Loucy (cell line): Measurements from ENCODE around the gene SPOP.

ENCODE experiments used
- H2AFZ ChIP-seq: fragments of 200-600 bp; sonication (generic); 2 replicates; pipeline ENCODE4 v1.6.0; 2016; ENCODE audit warnings: antibody characterized with exemption, mild to moderate bottlenecking, low read length, moderate library complexity
- H3F3A ChIP-seq: fragments of 200-600 bp; 2 replicates; pipeline ENCODE4 v1.6.0; 2016; ENCODE audit warnings: antibody characterized with exemption, low read depth, mild to moderate bottlenecking
- H3K27me3 ChIP-seq: fragments of 200-600 bp; sonication (generic); 2 replicates; pipeline ENCODE4 v1.6.1; 2014; ENCODE audit warnings: low read length, mild to moderate bottlenecking; ENCODE audit not compliant: insufficient read depth, poor library complexity, severe bottlenecking
- H3K36me3 ChIP-seq: fragments of 200-600 bp; sonication (generic); 2 replicates; pipeline ENCODE4 v1.6.1; 2016; ENCODE audit warnings: low read length; ENCODE audit not compliant: insufficient read depth
- H3K4me1 ChIP-seq: fragments of 200-600 bp; sonication (generic); 2 replicates; pipeline ENCODE4 v1.5.1; 2014; ENCODE audit warnings: low read length, mild to moderate bottlenecking; ENCODE audit not compliant: insufficient read depth, poor library complexity, severe bottlenecking
- H3K4me2 ChIP-seq: fragments of 200-600 bp; sonication (generic); 2 replicates; pipeline ENCODE4 v1.6.0; 2014; ENCODE audit warnings: antibody characterized with exemption, low read length, low read depth, mild to moderate bottlenecking; ENCODE audit not compliant: poor library complexity, severe bottlenecking
- H3K4me3 ChIP-seq: fragments of 200-600 bp; sonication (generic); 2 replicates; pipeline ENCODE4 v1.5.1; 2014; ENCODE audit warnings: low read length, mild to moderate bottlenecking, mixed read lengths; ENCODE audit not compliant: poor library complexity, severe bottlenecking
- H3K79me2 ChIP-seq: fragments of 200-600 bp; sonication (generic); 2 replicates; pipeline ENCODE4 v1.6.1; 2014; ENCODE audit warnings: low read length; ENCODE audit not compliant: insufficient read depth
- H3K9ac ChIP-seq: fragments of 200-600 bp; sonication (generic); 2 replicates; pipeline ENCODE4 v1.6.0; 2014; ENCODE audit warnings: mild to moderate bottlenecking, low read depth, low read length, moderate library complexity; ENCODE audit not compliant: poor library complexity, severe bottlenecking
- H3K9me2 ChIP-seq: fragments of 200-600 bp; sonication (generic); replicated peaks from 2 replicates; pipeline ENCODE4 v1.6.1; 2016; ENCODE audit warnings: low read depth, low read length, mixed read lengths
- H3K9me3 ChIP-seq: fragments of 200-600 bp; sonication (generic); 2 replicates; pipeline ENCODE4 v1.6.1; 2014; ENCODE audit warnings: mild to moderate bottlenecking, antibody characterized with exemption, low read length, low read depth; ENCODE audit not compliant: insufficient read depth
- H4K20me1 ChIP-seq: fragments of 200-600 bp; sonication (generic); 2 replicates; pipeline ENCODE4 v1.6.0; 2014; ENCODE audit warnings: antibody characterized with exemption, low read length, mild to moderate bottlenecking; ENCODE audit not compliant: insufficient read depth, poor library complexity, severe bottlenecking
- EZH2phosphoT487 ChIP-seq: fragments of 200-600 bp; IDR thresholded peaks from 2 replicates; pipeline ENCODE4 v1.6.1; 2018; ENCODE audit warnings: antibody characterized with exemption, mild to moderate bottlenecking, moderate library complexity, borderline replicate concordance
- TF ChIP-seq, protein P1 (sequence below): fragments of 200-600 bp; sonication (generic); conservative IDR thresholded peaks from 2 replicates; pipeline ENCODE4 v1.5.1; 2014; ENCODE audit warnings: mild to moderate bottlenecking, antibody characterized with exemption, low read length

Gene SPOP

DNA sequence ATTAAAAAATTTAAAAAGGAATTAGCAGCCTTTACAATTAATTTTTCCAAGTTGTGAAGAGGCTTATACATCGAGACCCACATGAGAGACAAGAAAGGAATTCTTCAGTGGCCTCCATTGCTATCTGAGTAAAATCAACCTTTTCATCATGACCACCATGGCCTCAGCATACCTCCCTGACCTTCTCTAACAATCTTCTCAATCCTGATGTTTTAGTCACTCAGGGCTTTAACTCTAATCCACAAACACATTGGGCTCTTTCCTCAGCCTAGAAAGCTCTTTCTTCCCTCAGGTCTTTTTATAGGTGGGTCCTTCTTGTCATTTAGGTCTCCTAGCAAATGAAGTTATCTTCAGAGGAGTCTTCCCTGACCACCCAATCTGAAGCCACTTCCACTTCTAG is 46.4 kb downstream of the SPOP start:
- no peak overlapping the region for H2AFZ ChIP-seq
- H3K4me1 ChIP-seq = no peaks in the 10 kb centered on the region
- no peak overlapping the region for H3K9ac ChIP-seq
- peaks cover 40% of the 10 kb centered on the region for H4K20me1 ChIP-seq
- no peaks in the 10 kb centered on the region for H3F3A ChIP-seq
- H3K79me2 ChIP-seq = peaks cover 87% of the 10 kb centered on the region
- no peaks in the 10 kb centered on the region; the same call in 1 of the 2 replicates for H3K36me3 ChIP-seq
- H3K27me3 ChIP-seq = no peaks in the 10 kb centered on the region
- H3K9me3 ChIP-seq = no peaks in the 10 kb centered on the region
- TF ChIP-seq, protein P1, sequence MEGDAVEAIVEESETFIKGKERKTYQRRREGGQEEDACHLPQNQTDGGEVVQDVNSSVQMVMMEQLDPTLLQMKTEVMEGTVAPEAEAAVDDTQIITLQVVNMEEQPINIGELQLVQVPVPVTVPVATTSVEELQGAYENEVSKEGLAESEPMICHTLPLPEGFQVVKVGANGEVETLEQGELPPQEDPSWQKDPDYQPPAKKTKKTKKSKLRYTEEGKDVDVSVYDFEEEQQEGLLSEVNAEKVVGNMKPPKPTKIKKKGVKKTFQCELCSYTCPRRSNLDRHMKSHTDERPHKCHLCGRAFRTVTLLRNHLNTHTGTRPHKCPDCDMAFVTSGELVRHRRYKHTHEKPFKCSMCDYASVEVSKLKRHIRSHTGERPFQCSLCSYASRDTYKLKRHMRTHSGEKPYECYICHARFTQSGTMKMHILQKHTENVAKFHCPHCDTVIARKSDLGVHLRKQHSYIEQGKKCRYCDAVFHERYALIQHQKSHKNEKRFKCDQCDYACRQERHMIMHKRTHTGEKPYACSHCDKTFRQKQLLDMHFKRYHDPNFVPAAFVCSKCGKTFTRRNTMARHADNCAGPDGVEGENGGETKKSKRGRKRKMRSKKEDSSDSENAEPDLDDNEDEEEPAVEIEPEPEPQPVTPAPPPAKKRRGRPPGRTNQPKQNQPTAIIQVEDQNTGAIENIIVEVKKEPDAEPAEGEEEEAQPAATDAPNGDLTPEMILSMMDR = no peak
- no peak for TF ChIP-seq EZH2phosphoT487
- no peak overlapping the region for H3K4me3 ChIP-seq
- no peak overlapping the region for H3K4me2 ChIP-seq
- no peaks in the 10 kb centered on the region for H3K9me2 ChIP-seq

DNA sequence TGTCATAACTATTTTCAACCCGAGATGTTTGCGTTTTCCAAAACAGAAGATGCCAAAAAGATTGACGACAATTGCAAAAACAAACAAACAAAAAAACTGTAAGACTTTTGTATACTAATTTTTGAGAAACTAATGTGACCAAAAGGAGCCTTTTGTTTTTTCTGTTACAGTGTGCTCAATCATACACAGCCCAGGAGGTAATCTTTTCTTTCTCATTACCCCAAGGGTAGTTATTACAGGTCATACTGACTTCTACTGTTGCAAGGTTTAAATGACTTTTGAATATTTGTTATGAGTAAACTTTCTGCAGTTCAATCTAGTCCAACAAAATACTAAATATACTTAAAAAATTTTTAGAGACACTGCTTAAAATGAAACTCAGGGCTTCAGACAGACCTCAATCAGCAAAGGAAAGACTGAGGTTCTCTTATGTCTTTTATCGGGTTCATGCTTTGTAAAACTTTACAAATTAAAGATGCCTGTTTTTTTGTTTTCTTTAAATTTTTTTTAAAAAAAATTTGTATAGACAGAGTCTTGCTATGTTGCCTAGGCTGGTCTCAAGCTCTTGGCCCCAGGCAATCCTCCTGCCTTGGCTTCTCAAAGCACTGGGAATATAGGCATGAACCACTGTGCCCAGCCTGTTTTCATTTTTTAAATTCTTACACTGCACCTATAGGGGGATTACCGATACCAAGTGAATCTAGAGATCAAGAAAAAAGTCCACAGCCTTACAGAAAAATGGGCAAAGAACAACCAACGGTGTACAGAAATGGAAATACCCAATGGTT is 47.6 kb downstream of the SPOP start:
- no peaks in the 10 kb centered on the region for H3K27me3 ChIP-seq
- no peak overlapping the region for H3K4me2 ChIP-seq
- H3K9me2 ChIP-seq = no peaks in the 10 kb centered on the region
- H2AFZ ChIP-seq = no peak overlapping the region
- H3K4me1 ChIP-seq = no peaks in the 10 kb centered on the region
- TF ChIP-seq EZH2phosphoT487 = no peak
- TF ChIP-seq, protein P1 = no peak
- no peak overlapping the region for H3K9ac ChIP-seq
- peaks cover 42% of the 10 kb centered on the region for H4K20me1 ChIP-seq
- no peaks in the 10 kb centered on the region for H3F3A ChIP-seq
- no peaks in the 10 kb centered on the region for H3K9me3 ChIP-seq
- H3K79me2 ChIP-seq = peaks cover 85% of the 10 kb centered on the region
- H3K4me3 ChIP-seq = no peak overlapping the region
- peaks cover 5% of the 10 kb centered on the region; the same call in 1 of the 2 replicates for H3K36me3 ChIP-seq

DNA sequence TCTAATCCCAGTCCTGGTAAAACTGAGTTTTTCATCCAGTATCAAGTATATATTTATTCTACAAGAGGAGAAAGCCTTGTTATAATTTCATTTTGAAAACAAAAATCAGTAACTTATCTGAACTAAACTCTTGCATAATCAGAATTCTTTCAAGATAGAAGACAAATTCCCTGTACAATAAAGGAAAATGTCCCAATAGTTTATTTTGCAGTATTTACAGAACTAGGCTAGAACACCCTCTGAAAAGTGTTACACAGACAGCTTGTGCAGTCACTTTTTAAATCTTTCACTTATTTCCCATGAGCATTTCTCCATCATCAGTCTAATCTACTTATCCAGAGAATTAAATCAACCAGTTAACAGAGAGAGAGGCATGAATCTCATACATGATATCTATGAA is 48.5 kb downstream of the SPOP start:
- Histone ChIP-seq H3K9me3 (no peaks in the 10 kb centered on the region), H3K9me2 (no peaks in the 10 kb centered on the region), H3K9ac (no peak overlapping the region), H3K4me2 (no peak overlapping the region), H3K4me1 (no peaks in the 10 kb centered on the region), H4K20me1 (peaks cover 40% of the 10 kb centered on the region), H2AFZ (no peak overlapping the region), H3K27me3 (no peaks in the 10 kb centered on the region), H3K79me2 (peaks cover 85% of the 10 kb centered on the region), H3F3A (no peaks in the 10 kb centered on the region), H3K4me3 (no peak overlapping the region), H3K36me3 (peaks cover 5% of the 10 kb centered on the region; the same call in 1 of the 2 replicates)
- TF ChIP-seq, protein P1 = no peak
- TF ChIP-seq EZH2phosphoT487 = no peak
